Ovary (tissue), 9 donors: ENCODE results near the gene ACVR2A. TPM values are rescaled to one million over a fixed set of nuclear protein-coding genes. Genes with fewer than 3 reads are reported as not detected.

Source experiments
- DNase-seq, 5 donors: peaks; one replicate each; pipeline ENCODE4 v3.0.0-alpha.2; 2019 to 2020
- H3K27ac ChIP-seq, 2 donors: fragments of 200-600 bp; one replicate each; pipeline versions ENCODE4 v1.5.1 to v1.8.0; 2019 to 2022
- H3K27me3 ChIP-seq: fragments of 200-600 bp; one replicate; pipeline ENCODE4 v1.8.0; 2022
- H3K36me3 ChIP-seq: fragments of 200-600 bp; sonication (generic); one replicate; pipeline ENCODE4 v1.5.1; 2019
- H3K4me1 ChIP-seq: one replicate; pipeline ENCODE4 v1.8.1; 2013; ENCODE audit warnings: mild to moderate bottlenecking, moderate library complexity; ENCODE audit not compliant: insufficient read depth
- H3K4me3 ChIP-seq: fragments of 200-600 bp; sonication (generic); one replicate; pipeline ENCODE4 v1.5.1; 2017
- H3K9me3 ChIP-seq, 2 donors: fragments of 200-600 bp in 1 of 2; sonication (generic) in 1 of 2; one replicate each; pipeline versions ENCODE4 v1.5.1 to v1.8.1; 2013 to 2019; ENCODE audit warnings: mild to moderate bottlenecking in 1 of 2, moderate library complexity in 1 of 2
- CTCF ChIP-seq, 3 donors: fragments of 450-650 bp in 2 of 3; fragments of 200-600 bp in 1 of 3; IDR thresholded peaks; one replicate each; pipeline versions ENCODE4 v1.5.1 to v1.8.0; 2016 to 2022; ENCODE audit warnings: antibody characterized with exemption in 3 of 3, mild to moderate bottlenecking in 1 of 3
- EP300 ChIP-seq: sonication (generic); formaldehyde crosslinking; IDR thresholded peaks from one replicate; pipeline ENCODE4 v1.6.1; 2017; ENCODE audit warnings: antibody characterized with exemption
- POLR2A ChIP-seq: fragments of 450-650 bp; IDR thresholded peaks from one replicate; pipeline ENCODE4 v1.6.1; 2017; ENCODE audit warnings: antibody characterized with exemption, mild to moderate bottlenecking, moderate library complexity
- whole genome bisulfite sequencing, 3 donors: extraction: QIAGEN DNeasy Blood & Tissue Kit in 1 of 3; methylation state at CpG; one replicate each; pipeline versions ENCODE4 v1.1.5 to v1.1.7; 2013 to 2017; 5-methylcytosine and 5-hydroxymethylcytosine counted together
- intact Hi-C, 4 donors: fragments of 100-400 bp; cut with DNase I; formaldehyde crosslinking; loops; one replicate each; pipeline versions ENCODE4 v1.11.0 to v1.15.1; 2022 to 2023
- polyA plus RNA-seq, 2 donors: library from polyadenylated mRNA; stranded (reverse); fragments of 200-250 nt in 1 of 2; fragments of 350-450 nt in 1 of 2; fragmentation: Illumina TruSeq in 1 of 2; extraction: RNeasy Lipid Tissue Mini Kit (QIAGEN cat#74804) in 1 of 2; gene quantifications; one replicate each; pipeline ENCODE4 v1.2.3, GENCODE V29; 2013 to 2014
- total RNA-seq, 7 donors: library from RNA; depleted of rRNA in 2 of 7; stranded (reverse); fragments of >200 nt in 2 of 7; fragmentation: NEBNext Ultra II Directional in 3 of 7; extraction: Animal tissue kit (Norgen Biotek cat#: 25700) in 3 of 7; gene quantifications; one replicate each; pipeline versions ENCODE4 v1.1.0 to v1.2.4, GENCODE V29; 2016 to 2023
- donor health status: DM: no; HTN: no; CAD: no; lungs with moderate emphysema.
- donor health status: DM: no; HTN: no; CAD: no.
- donor health status: Bipolar disorder and iron deficiency.
- donor health status: DM: yes; HTN: yes; CAD: no.
- donor health status: DM: no; HTN: no; CAD: no.
- donor health status: DM: yes; HTN: yes; CAD: no.

ACVR2A gene
- total and polyA plus RNA-seq, 9 donors, result 4.5 to 36.9 (median 21.4) TPM

GRCh38 chr2:147855977-147856376, 11.1 kb downstream of the ACVR2A start:
- Histone ChIP-seq H3K36me3 (no peaks in the 10 kb centered on the region), H3K27me3 (no peaks in the 10 kb centered on the region), H3K4me3 (no peak overlapping the region), H3K9me3 (no peaks in the 10 kb centered on the region), H3K27ac (no peak overlapping the region), H3K4me1 (no peaks in the 10 kb centered on the region)
- intact Hi-C loops, result no loop called here
- TF ChIP-seq POLR2A (no peak), CTCF (IDR thresholded peaks at IDR 0.05) (no peak), EP300 (no peak)
- no peak for DNase-seq

GRCh38 chr2:147860009-147860408, 15.2 kb downstream of the ACVR2A start:
- TF ChIP-seq CTCF (IDR thresholded peaks at IDR 0.05) (no peak), EP300 (no peak), POLR2A (no peak)
- H3K4me1 ChIP-seq, result peaks cover 2% of the 10 kb centered on the region

GRCh38 chr2:147862859-147863516, 18.2 kb downstream of the ACVR2A start:
- no peak for DNase-seq
- 60 to 66% (median 61%) methylated on average over 2 of the region's 2 CpGs for WGBS, 3 donors
- intact Hi-C loops, result no loop called here
- TF ChIP-seq EP300 (no peak), POLR2A (no peak), CTCF (IDR thresholded peaks at IDR 0.05) (no peak)
- H3K4me1 ChIP-seq, result peaks cover 2% of the 10 kb centered on the region
- no peak overlapping the region for H3K4me3 ChIP-seq
- no peak overlapping the region for H3K27ac ChIP-seq
- no peaks in the 10 kb centered on the region for H3K9me3 ChIP-seq
- H3K27me3 ChIP-seq, result no peaks in the 10 kb centered on the region
- H3K36me3 ChIP-seq, result no peaks in the 10 kb centered on the region

More at GRCh38 chr2:147860009-147860408, 15.2 kb downstream of the ACVR2A start:
- 96 to 98% (median 97%) methylated on average over 1 of the region's 1 CpG for WGBS, 3 donors
- intact Hi-C loops, result no loop called here
- no peak for DNase-seq
- H3K9me3 ChIP-seq, result no peaks in the 10 kb centered on the region
- H3K4me3 ChIP-seq, result no peak overlapping the region
- H3K27me3 ChIP-seq, result no peaks in the 10 kb centered on the region
- no peaks in the 10 kb centered on the region for H3K36me3 ChIP-seq
- H3K27ac ChIP-seq, result no peak overlapping the region

GRCh38 chr2:147863835-147864234, 19.0 kb downstream of the ACVR2A start:
- no peak overlapping the region for H3K4me3 ChIP-seq
- H3K9me3 ChIP-seq, result no peaks in the 10 kb centered on the region
- H3K27ac ChIP-seq, result no peak overlapping the region
- peaks cover 2% of the 10 kb centered on the region for H3K4me1 ChIP-seq
- WGBS, 3 donors, result 78 to 93% (median 86%) methylated on average over 1 of the region's 1 CpG
- TF ChIP-seq EP300 (no peak), POLR2A (no peak), CTCF (IDR thresholded peaks at IDR 0.05) (no peak)
- intact Hi-C loops, result no loop called here
- no peaks in the 10 kb centered on the region for H3K27me3 ChIP-seq
- no peaks in the 10 kb centered on the region for H3K36me3 ChIP-seq
- no peak for DNase-seq
